Fibroblast of villous mesenchyme (primary cell): ENCODE results near the gene KRTAP10-8. TPM values are rescaled to one million over a fixed set of nuclear protein-coding genes. Genes with fewer than 3 reads are reported as not detected.
"Not testable (repeated sequence)": the region's sequence is repeated elsewhere in the genome, so short reads cannot be mapped to it uniquely, and the experiment has no call there.

Source experiments
- DNase-seq: peaks from one replicate; pipeline ENCODE4 v3.0.0-alpha.2; 2010; ENCODE audit warnings: low read depth
- H3K4me3 ChIP-seq: 2 replicates; pipeline ENCODE4 v1.5.1; 2011; ENCODE audit warnings: low read depth, mild to moderate bottlenecking, low read length
- CTCF ChIP-seq: IDR thresholded peaks from 2 replicates; pipeline ENCODE4 v1.5.1; 2012; ENCODE audit warnings: low read depth, mild to moderate bottlenecking, low read length; ENCODE audit not compliant: insufficient read depth
- total RNA-seq: library from RNA; depleted of rRNA; stranded (reverse); fragments of >200 nt; gene quantifications from 2 replicates; pipeline ENCODE4 v1.2.3, GENCODE V29; 2012

KRTAP10-8 gene
- total RNA-seq, 1 donor: not detected

- H3K4me3 ChIP-seq: no peak overlapping the region
- no peak for TF ChIP-seq CTCF
- no peak for DNase-seq
Observed at GRCh38 chr21:44595524-44595923, 16.4 kb upstream of the KRTAP10-8 start.

- TF ChIP-seq CTCF: no peak
- no peak overlapping the region for H3K4me3 ChIP-seq
- DNase-seq: no peak
Observed at GRCh38 chr21:44596068-44596725, 15.7 kb upstream of the KRTAP10-8 start.

- no peak for TF ChIP-seq CTCF
- no peak overlapping the region for H3K4me3 ChIP-seq
- no peak for DNase-seq
Observed at GRCh38 chr21:44598061-44598460, 13.8 kb upstream of the KRTAP10-8 start.

- no peak for TF ChIP-seq CTCF
- no peak for DNase-seq
- no peak overlapping the region for H3K4me3 ChIP-seq
Observed at GRCh38 chr21:44599264-44600029, 12.4 kb upstream of the KRTAP10-8 start.

- H3K4me3 ChIP-seq, DNase-seq: not testable (repeated sequence)
Observed at GRCh38 chr21:44600118-44600978, 11.5 kb upstream of the KRTAP10-8 start, which contains the start of gene KRTAP10-7. TSS of gene KRTAP10-7 (plus strand) at chr21:44600597. CDS start at chr21:44600622, 25 bp downstream.

GRCh38 chr21:44601091-44601490 is 10.8 kb upstream of the KRTAP10-8 start:
- not testable (repeated sequence) for H3K4me3 ChIP-seq, DNase-seq

GRCh38 chr21:44601596-44602462 is 10.1 kb upstream of the KRTAP10-8 start:
- no peak overlapping the region for H3K4me3 ChIP-seq
- no peak for DNase-seq
- no peak for TF ChIP-seq CTCF
